ENCODE results near the gene ANKRD6. TPM values are rescaled to one million over a fixed set of nuclear protein-coding genes. Genes with fewer than 3 reads are reported as not detected.

The ANKRD6 gene
- polyA plus RNA-seq, 4 donors, result 0.89 to 7.9 (median 1.8) TPM

DNA sequence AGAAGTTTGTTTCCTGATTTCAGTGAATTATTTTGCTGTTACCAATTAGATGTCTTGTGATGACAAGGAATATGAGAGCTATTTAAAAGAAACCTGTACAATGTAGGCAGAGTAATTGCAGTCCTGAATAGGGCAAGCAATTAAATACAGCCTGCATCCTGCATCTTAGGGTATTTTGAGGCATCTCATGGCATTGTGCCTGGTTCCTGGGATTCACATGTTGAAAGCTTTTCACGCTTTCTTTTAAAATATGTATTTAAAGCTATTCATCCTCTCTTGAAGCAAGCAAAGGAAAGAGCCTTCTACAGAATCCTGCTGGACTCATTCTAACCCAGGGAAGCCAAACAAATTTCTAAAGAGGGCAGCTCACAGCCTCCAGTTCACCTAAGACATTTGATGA is 16.2 kb upstream of the ANKRD6 start:
- H3K27ac ChIP-seq (ENCODE audit: low read depth in 1 of 3, low read length in 2 of 3), result no peak overlapping the region
- no peak overlapping the region for H3K4me3 ChIP-seq (ENCODE audit: low read depth in 1 of 3, low read length in 3 of 3)
- H3K4me1 ChIP-seq (ENCODE audit: control insufficient read depth in 3 of 3, insufficient read depth in 2 of 3, low read depth in 1 of 3, low read length in 2 of 3), result peaks cover 0 to 17% (median 4%) of the 10 kb centered on the region in 3 donors
- H3K27me3 ChIP-seq (ENCODE audit: control insufficient read depth in 3 of 3, insufficient read depth in 3 of 3, low read length in 3 of 3), result peaks cover 2 to 8% (median 4%) of the 10 kb centered on the region in 3 donors
- 89 to 92% (median 92%) methylated on average over 1 of the region's 1 CpG for WGBS, 3 donors
- no peak for FAIRE-seq
- H3K36me3 ChIP-seq (ENCODE audit: control insufficient read depth in 3 of 3, insufficient read depth in 2 of 3, low read depth in 1 of 3, low read length in 3 of 3), result no peaks in the 10 kb centered on the region
- no peak for DNase-seq
- H3K9me3 ChIP-seq (ENCODE audit: control insufficient read depth in 2 of 2, insufficient read depth in 1 of 2, low read depth in 1 of 2, low read length in 1 of 2), result no peaks in the 10 kb centered on the region

DNA sequence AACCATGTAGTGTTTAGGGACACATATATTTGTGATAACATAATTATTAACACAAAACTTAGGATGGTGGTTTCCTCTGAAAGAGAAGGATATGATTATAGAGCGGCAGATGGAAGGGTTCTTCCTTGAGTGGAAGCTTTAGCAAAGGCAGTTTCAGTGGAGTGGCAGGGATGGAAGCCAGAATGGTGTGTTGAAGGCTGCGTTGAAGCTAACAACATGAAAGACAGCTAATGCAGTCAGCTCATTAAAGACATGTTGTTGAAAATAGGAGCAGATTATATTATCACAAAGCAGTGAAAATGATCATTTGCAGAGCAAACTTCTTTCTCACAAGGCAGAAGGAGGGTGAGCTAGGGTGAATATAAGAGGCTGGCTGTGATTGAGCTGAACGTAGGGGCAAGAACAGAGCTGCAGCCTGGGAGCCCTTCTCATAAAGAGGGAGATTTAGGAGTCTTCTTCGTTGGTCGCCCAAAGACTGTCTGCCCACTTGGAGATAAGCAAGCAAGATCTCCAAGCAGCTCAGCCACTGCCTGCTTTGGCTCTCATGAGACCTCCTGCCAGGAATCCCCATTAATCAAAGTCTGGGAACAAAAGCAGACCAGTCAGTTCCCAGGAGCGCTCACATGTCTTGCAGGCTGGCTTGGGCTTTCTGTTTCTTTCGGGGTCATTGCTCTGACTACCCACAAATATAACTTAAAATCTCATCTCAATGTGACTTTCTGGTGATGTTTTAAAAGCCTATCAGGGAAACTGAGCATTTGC is 2.6 kb upstream of the ANKRD6 start:
- H3K27me3 ChIP-seq (ENCODE audit: control insufficient read depth in 3 of 3, insufficient read depth in 3 of 3, low read length in 3 of 3), result peaks cover 0 to 24% (median 0%) of the 10 kb centered on the region in 3 donors
- H3K9me3 ChIP-seq (ENCODE audit: control insufficient read depth in 2 of 2, insufficient read depth in 1 of 2, low read depth in 1 of 2, low read length in 1 of 2), result no peaks in the 10 kb centered on the region
- no peak for FAIRE-seq
- H3K36me3 ChIP-seq (ENCODE audit: control insufficient read depth in 3 of 3, insufficient read depth in 2 of 3, low read depth in 1 of 3, low read length in 3 of 3), result no peaks in the 10 kb centered on the region
- DNase-seq, result no peak
- no peak overlapping the region for H3K4me3 ChIP-seq (ENCODE audit: low read depth in 1 of 3, low read length in 3 of 3)
- no peak overlapping the region for H3K27ac ChIP-seq (ENCODE audit: low read depth in 1 of 3, low read length in 2 of 3)
- 50 to 59% (median 53%) methylated on average over 7 of the region's 7 CpGs for WGBS, 3 donors
- peaks cover 0 to 5% (median 0%) of the 10 kb centered on the region in 3 donors for H3K4me1 ChIP-seq (ENCODE audit: control insufficient read depth in 3 of 3, insufficient read depth in 2 of 3, low read depth in 1 of 3, low read length in 2 of 3)

DNA sequence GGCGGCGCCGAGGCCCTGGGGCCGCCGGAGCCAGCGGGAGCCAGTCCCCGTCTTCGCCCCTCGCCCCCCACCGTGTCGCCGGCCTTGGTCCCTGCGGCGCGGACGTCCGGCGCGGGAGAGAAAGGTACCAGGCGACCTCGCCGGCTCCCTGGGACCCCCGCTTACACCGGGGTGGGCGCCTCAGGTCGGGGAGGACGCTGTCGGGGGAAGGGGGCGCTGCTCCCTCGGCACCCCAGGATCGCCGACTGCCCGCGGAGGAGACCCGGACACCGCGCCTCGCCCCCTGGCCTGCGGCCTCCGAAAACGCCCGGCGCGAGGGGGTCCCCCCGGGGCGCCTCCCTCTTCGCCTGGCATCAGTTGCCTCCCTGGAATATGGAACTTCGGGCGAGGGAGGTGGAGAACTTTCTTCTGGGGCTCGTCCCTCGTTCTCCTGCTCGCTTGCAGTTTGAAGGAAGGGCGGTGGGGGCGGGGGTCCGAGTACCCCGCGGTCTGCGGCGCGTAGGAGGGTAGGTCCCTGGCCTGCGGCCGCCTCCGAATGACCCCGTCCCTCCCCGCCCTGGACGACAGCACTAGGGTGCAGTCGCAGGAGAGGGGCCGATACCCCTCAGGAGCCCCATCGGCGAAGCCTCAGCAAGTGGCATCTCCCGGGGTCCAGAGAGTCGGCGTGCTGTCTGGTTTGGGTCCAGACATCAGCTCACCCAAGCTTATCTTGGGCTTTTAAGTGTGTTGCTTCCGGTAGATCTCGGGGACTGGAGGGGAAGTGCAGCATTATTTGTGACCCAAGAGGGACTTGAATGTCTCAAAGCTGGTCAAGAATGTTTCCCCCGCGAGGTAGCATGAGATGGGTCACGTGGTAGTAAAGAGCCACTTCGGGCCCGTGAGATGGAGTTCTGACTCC is 549 bp downstream of the ANKRD6 start:
- WGBS, 3 donors, result 2 to 5% (median 4%) methylated on average over 52 to 80 of the region's 80 CpGs
- H3K4me1 ChIP-seq (ENCODE audit: control insufficient read depth in 3 of 3, insufficient read depth in 2 of 3, low read depth in 1 of 3, low read length in 2 of 3), result peaks cover 0 to 5% (median 0%) of the 10 kb centered on the region in 3 donors
- DNase-seq (peak; percentile 14 to 48), FAIRE-seq (no peak)
- H3K4me3 ChIP-seq (ENCODE audit: low read depth in 1 of 3, low read length in 3 of 3), result peak overlapping the region; percentile 52 to 64 (median 53)
- peaks cover 0 to 26% (median 0%) of the 10 kb centered on the region in 3 donors for H3K27me3 ChIP-seq (ENCODE audit: control insufficient read depth in 3 of 3, insufficient read depth in 3 of 3, low read length in 3 of 3)
- no peaks in the 10 kb centered on the region for H3K36me3 ChIP-seq (ENCODE audit: control insufficient read depth in 3 of 3, insufficient read depth in 2 of 3, low read depth in 1 of 3, low read length in 3 of 3)
- no peak overlapping the region for H3K27ac ChIP-seq (ENCODE audit: low read depth in 1 of 3, low read length in 2 of 3)
- H3K9me3 ChIP-seq (ENCODE audit: control insufficient read depth in 2 of 2, insufficient read depth in 1 of 2, low read depth in 1 of 2, low read length in 1 of 2), result no peaks in the 10 kb centered on the region

DNA sequence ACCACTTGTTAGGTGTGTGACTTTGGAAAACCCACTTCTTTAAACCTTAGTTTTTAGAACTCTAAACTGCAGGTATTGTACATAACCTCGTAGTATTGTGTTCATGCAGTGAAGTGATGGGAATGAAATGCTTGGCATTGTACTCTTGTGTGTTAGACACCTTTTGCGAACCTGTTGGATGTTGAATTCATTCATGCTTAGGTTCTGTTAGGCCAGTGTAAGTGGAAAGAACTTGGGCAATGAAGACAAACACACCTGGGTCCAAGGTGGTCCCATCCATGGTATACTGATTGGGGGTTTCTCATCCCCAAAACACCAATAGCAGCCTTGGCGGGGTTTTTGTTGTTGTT is 1.2 kb downstream of the ANKRD6 start:
- FAIRE-seq, result no peak

DNA sequence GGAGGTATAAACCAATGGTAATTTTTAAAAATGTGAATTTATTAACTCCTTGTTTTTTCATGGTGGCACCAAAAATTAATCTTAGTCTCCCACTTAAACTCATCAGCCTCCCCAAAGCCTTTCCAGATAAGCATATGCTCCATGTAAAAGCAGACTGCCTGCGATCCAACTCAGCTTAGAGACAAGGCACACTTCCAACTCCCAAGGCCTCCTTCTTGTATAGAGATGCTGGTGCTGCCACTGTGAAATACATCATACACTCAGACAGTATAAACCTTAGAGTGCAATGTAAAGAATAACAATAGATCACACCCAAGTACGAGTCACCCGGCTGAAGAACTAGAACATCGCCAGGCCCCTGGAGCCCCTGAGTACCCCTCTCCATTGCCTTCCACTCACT is 2.0 kb downstream of the ANKRD6 start:
- Histone ChIP-seq H3K27ac (ENCODE audit: low read depth in 1 of 3, low read length in 2 of 3) (no peak overlapping the region), H3K27me3 (ENCODE audit: control insufficient read depth in 3 of 3, insufficient read depth in 3 of 3, low read length in 3 of 3) (peaks cover 0 to 26% (median 0%) of the 10 kb centered on the region in 3 donors), H3K4me1 (ENCODE audit: control insufficient read depth in 3 of 3, insufficient read depth in 2 of 3, low read depth in 1 of 3, low read length in 2 of 3) (peaks cover 0 to 5% (median 0%) of the 10 kb centered on the region in 3 donors), H3K36me3 (ENCODE audit: control insufficient read depth in 3 of 3, insufficient read depth in 2 of 3, low read depth in 1 of 3, low read length in 3 of 3) (no peaks in the 10 kb centered on the region), H3K4me3 (ENCODE audit: low read depth in 1 of 3, low read length in 3 of 3) (no peak overlapping the region), H3K9me3 (ENCODE audit: control insufficient read depth in 2 of 2, insufficient read depth in 1 of 2, low read depth in 1 of 2, low read length in 1 of 2) (no peaks in the 10 kb centered on the region)
- FAIRE-seq (no peak), DNase-seq (no peak)
- 77 to 89% (median 89%) methylated on average over 4 of the region's 4 CpGs for WGBS, 3 donors

More for the DNA sequence above, 1.2 kb downstream of the ANKRD6 start:
- H3K4me1 ChIP-seq (ENCODE audit: control insufficient read depth in 3 of 3, insufficient read depth in 2 of 3, low read depth in 1 of 3, low read length in 2 of 3), result peaks cover 0 to 5% (median 0%) of the 10 kb centered on the region in 3 donors
- no peak overlapping the region for H3K4me3 ChIP-seq (ENCODE audit: low read depth in 1 of 3, low read length in 3 of 3)
- H3K27ac ChIP-seq (ENCODE audit: low read depth in 1 of 3, low read length in 2 of 3), result no peak overlapping the region
- DNase-seq, result no peak
- WGBS, 3 donors, result 63 to 81% (median 66%) methylated on average over 3 of the region's 3 CpGs
- H3K36me3 ChIP-seq (ENCODE audit: control insufficient read depth in 3 of 3, insufficient read depth in 2 of 3, low read depth in 1 of 3, low read length in 3 of 3), result no peaks in the 10 kb centered on the region
- no peaks in the 10 kb centered on the region for H3K9me3 ChIP-seq (ENCODE audit: control insufficient read depth in 2 of 2, insufficient read depth in 1 of 2, low read depth in 1 of 2, low read length in 1 of 2)
- peaks cover 0 to 26% (median 0%) of the 10 kb centered on the region in 3 donors for H3K27me3 ChIP-seq (ENCODE audit: control insufficient read depth in 3 of 3, insufficient read depth in 3 of 3, low read length in 3 of 3)

DNA sequence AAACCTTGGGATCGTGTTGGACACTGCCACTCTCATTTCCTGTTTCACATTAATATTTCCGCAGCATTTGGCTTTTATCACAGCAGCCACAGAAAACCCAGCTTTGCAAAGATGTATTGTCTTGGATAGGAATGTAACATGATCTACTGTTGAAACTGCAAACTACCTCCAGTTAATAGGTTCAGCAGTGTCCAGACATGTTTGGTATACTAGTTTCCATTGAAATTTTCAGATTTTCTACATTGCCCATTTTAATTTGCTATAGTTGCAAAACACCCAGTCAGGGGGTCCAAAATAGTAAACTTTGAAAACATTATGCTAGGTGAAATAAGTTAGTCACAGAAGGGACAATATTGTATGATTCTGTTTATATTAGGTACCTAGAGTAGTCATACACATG is 3.3 kb downstream of the ANKRD6 start:
- 48 to 70% (median 68%) methylated on average over 2 of the region's 2 CpGs for WGBS, 3 donors
- no peak for FAIRE-seq

DNA sequence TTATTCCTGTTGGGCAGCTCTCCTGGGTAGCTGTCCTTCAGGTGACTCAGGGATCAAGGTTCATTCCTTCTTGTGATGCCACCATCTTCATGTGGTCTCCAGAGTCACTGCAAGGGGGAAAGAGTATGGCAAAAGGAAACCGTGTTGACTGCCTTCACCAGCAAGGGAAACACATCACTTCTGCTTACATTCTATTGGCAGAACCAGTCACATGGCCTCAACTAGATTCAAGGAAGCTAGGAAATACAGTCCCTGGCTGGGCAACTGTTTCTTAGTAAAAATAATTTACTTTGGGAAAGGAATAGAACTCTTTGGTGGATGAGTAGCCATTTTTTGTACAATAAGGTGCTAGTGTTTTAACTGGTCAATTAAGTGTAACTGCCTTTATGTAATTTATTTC is 5.3 kb downstream of the ANKRD6 start:
- no peak overlapping the region for H3K27ac ChIP-seq (ENCODE audit: low read depth in 1 of 3, low read length in 2 of 3)
- FAIRE-seq, result no peak
- H3K27me3 ChIP-seq (ENCODE audit: control insufficient read depth in 3 of 3, insufficient read depth in 3 of 3, low read length in 3 of 3), result peaks cover 0 to 14% (median 0%) of the 10 kb centered on the region in 3 donors
- no peak overlapping the region for H3K4me3 ChIP-seq (ENCODE audit: low read depth in 1 of 3, low read length in 3 of 3)
- DNase-seq, result peak; percentile 28 to 35
- H3K4me1 ChIP-seq (ENCODE audit: control insufficient read depth in 3 of 3, insufficient read depth in 2 of 3, low read depth in 1 of 3, low read length in 2 of 3), result no peaks in the 10 kb centered on the region
- 53 to 73% (median 70%) methylated on average over 1 of the region's 1 CpG for WGBS, 3 donors
- H3K36me3 ChIP-seq (ENCODE audit: control insufficient read depth in 3 of 3, insufficient read depth in 2 of 3, low read depth in 1 of 3, low read length in 3 of 3), result no peaks in the 10 kb centered on the region
- H3K9me3 ChIP-seq (ENCODE audit: control insufficient read depth in 2 of 2, insufficient read depth in 1 of 2, low read depth in 1 of 2, low read length in 1 of 2), result no peaks in the 10 kb centered on the region

More for the DNA sequence above, 3.3 kb downstream of the ANKRD6 start:
- DNase-seq, result no peak
- Histone ChIP-seq H3K4me1 (ENCODE audit: control insufficient read depth in 3 of 3, insufficient read depth in 2 of 3, low read depth in 1 of 3, low read length in 2 of 3) (peaks cover 0 to 5% (median 0%) of the 10 kb centered on the region in 3 donors), H3K36me3 (ENCODE audit: control insufficient read depth in 3 of 3, insufficient read depth in 2 of 3, low read depth in 1 of 3, low read length in 3 of 3) (no peaks in the 10 kb centered on the region), H3K27ac (ENCODE audit: low read depth in 1 of 3, low read length in 2 of 3) (no peak overlapping the region), H3K4me3 (ENCODE audit: low read depth in 1 of 3, low read length in 3 of 3) (no peak overlapping the region), H3K9me3 (ENCODE audit: control insufficient read depth in 2 of 2, insufficient read depth in 1 of 2, low read depth in 1 of 2, low read length in 1 of 2) (no peaks in the 10 kb centered on the region), H3K27me3 (ENCODE audit: control insufficient read depth in 3 of 3, insufficient read depth in 3 of 3, low read length in 3 of 3) (peaks cover 0 to 19% (median 0%) of the 10 kb centered on the region in 3 donors)

DNA sequence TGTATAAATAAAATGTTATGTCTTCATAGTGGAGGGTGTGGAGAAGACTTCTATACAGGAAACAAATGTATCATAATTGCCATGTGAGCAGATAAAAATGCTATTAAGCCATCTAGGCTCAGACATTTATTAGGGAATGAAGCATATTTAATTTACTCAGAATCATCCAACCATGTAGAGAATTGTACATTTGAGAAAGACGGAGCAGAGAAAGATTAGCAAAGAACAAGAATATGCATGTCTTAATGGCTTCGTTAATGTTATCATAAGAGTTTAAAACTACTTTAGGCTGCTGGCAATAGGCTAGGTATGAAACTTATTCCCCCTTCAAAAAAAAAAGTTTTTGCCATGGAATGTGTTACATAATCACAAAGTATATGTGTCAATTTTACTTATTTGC is 6.1 kb downstream of the ANKRD6 start:
- WGBS, 3 donors, result 94 to 96% (median 95%) methylated on average over 2 of the region's 2 CpGs
- no peaks in the 10 kb centered on the region for H3K36me3 ChIP-seq (ENCODE audit: control insufficient read depth in 3 of 3, insufficient read depth in 2 of 3, low read depth in 1 of 3, low read length in 3 of 3)
- peaks cover 0 to 6% (median 0%) of the 10 kb centered on the region in 3 donors for H3K27me3 ChIP-seq (ENCODE audit: control insufficient read depth in 3 of 3, insufficient read depth in 3 of 3, low read length in 3 of 3)
- DNase-seq (no peak), FAIRE-seq (no peak)
- no peak overlapping the region for H3K27ac ChIP-seq (ENCODE audit: low read depth in 1 of 3, low read length in 2 of 3)
- no peaks in the 10 kb centered on the region for H3K4me1 ChIP-seq (ENCODE audit: control insufficient read depth in 3 of 3, insufficient read depth in 2 of 3, low read depth in 1 of 3, low read length in 2 of 3)
- no peaks in the 10 kb centered on the region for H3K9me3 ChIP-seq (ENCODE audit: control insufficient read depth in 2 of 2, insufficient read depth in 1 of 2, low read depth in 1 of 2, low read length in 1 of 2)
- H3K4me3 ChIP-seq (ENCODE audit: low read depth in 1 of 3, low read length in 3 of 3), result no peak overlapping the region
